Measurements from ENCODE around the gene ZIC4. TPM values are rescaled to one million over a fixed set of nuclear protein-coding genes. Genes with fewer than 3 reads are reported as not detected.

Gene ZIC4
- total RNA-seq, 2 donors from 2014 or later, result not detected

- intact Hi-C loops (cut with DNase I), result no loop called here
- Histone ChIP-seq H3K27me3 (replicated peaks; ENCODE audit: insufficient read depth) (peaks cover 53% of the 10 kb centered on the region), H3K4me1 (replicated peaks) (no peaks in the 10 kb centered on the region), H3K36me3 (no peaks in the 10 kb centered on the region), H3K4me3 (no peak overlapping the region), H3K9me3 (no peaks in the 10 kb centered on the region), H3K27ac (no peak overlapping the region)
- TF ChIP-seq POLR2A (IDR thresholded peaks at IDR 0.05) (no peak), POLR2AphosphoS5 (IDR thresholded peaks at IDR 0.05) (no peak), CTCF (IDR thresholded peaks at IDR 0.05) (no peak)
- DNase-seq (ENCODE audit: low spot score), result no peak
- WGBS, result 22% methylated on average over 4 of the region's 4 CpGs
Measured at GRCh38 chr3:147418371-147418781, 12.0 kb upstream of the ZIC4 start.

GRCh38 chr3:147417551-147418295 is 11.4 kb upstream of the ZIC4 start:
- intact Hi-C loops (cut with DNase I), result no loop called here
- 34% methylated on average over 7 of the region's 7 CpGs for WGBS
- Histone ChIP-seq H3K9me3 (no peaks in the 10 kb centered on the region), H3K27me3 (replicated peaks; ENCODE audit: insufficient read depth) (peaks cover 54% of the 10 kb centered on the region), H3K27ac (no peak overlapping the region), H3K4me3 (no peak overlapping the region), H3K4me1 (replicated peaks) (no peaks in the 10 kb centered on the region), H3K36me3 (no peaks in the 10 kb centered on the region)
- no peak for TF ChIP-seq POLR2A (IDR thresholded peaks at IDR 0.05)
- DNase-seq (ENCODE audit: low spot score), result no peak

GRCh38 chr3:147416931-147417330 is 10.6 kb upstream of the ZIC4 start:
- no peaks in the 10 kb centered on the region for H3K36me3 ChIP-seq
- intact Hi-C loops (cut with DNase I), result no loop called here
- TF ChIP-seq POLR2AphosphoS5 (IDR thresholded peaks at IDR 0.05) (no peak), CTCF (IDR thresholded peaks at IDR 0.05) (no peak), POLR2A (IDR thresholded peaks at IDR 0.05) (no peak)
- no peaks in the 10 kb centered on the region for H3K4me1 ChIP-seq (replicated peaks)
- H3K9me3 ChIP-seq, result no peaks in the 10 kb centered on the region
- 3% methylated on average over 1 of the region's 1 CpG for WGBS
- H3K4me3 ChIP-seq, result no peak overlapping the region
- peaks cover 58% of the 10 kb centered on the region for H3K27me3 ChIP-seq (replicated peaks; ENCODE audit: insufficient read depth)
- H3K27ac ChIP-seq, result no peak overlapping the region
- no peak for DNase-seq (ENCODE audit: low spot score)

- DNase-seq (ENCODE audit: low spot score), result no peak
- Histone ChIP-seq H3K9me3 (no peaks in the 10 kb centered on the region), H3K27me3 (replicated peaks; ENCODE audit: insufficient read depth) (peaks cover 57% of the 10 kb centered on the region), H3K36me3 (no peaks in the 10 kb centered on the region), H3K27ac (no peak overlapping the region), H3K4me1 (replicated peaks) (no peaks in the 10 kb centered on the region), H3K4me3 (no peak overlapping the region)
- WGBS, result 5% methylated on average over 2 of the region's 2 CpGs
- TF ChIP-seq POLR2A (IDR thresholded peaks at IDR 0.05) (no peak), POLR2AphosphoS5 (IDR thresholded peaks at IDR 0.05) (no peak), CTCF (IDR thresholded peaks at IDR 0.05) (no peak)
- intact Hi-C loops (cut with DNase I), result no loop called here
Measured at GRCh38 chr3:147415874-147416273, 9.5 kb upstream of the ZIC4 start.

GRCh38 chr3:147415286-147415685 is 8.9 kb upstream of the ZIC4 start:
- 9% methylated on average over 6 of the region's 6 CpGs for WGBS
- H3K9me3 ChIP-seq, result no peaks in the 10 kb centered on the region
- no peaks in the 10 kb centered on the region for H3K4me1 ChIP-seq (replicated peaks)
- no peak for DNase-seq (ENCODE audit: low spot score)
- peaks cover 57% of the 10 kb centered on the region for H3K27me3 ChIP-seq (replicated peaks; ENCODE audit: insufficient read depth)
- no peaks in the 10 kb centered on the region for H3K36me3 ChIP-seq
- intact Hi-C loops (cut with DNase I), result no loop called here
- TF ChIP-seq POLR2A (IDR thresholded peaks at IDR 0.05) (no peak), CTCF (IDR thresholded peaks at IDR 0.05) (no peak), POLR2AphosphoS5 (IDR thresholded peaks at IDR 0.05) (no peak)
- H3K4me3 ChIP-seq, result no peak overlapping the region
- H3K27ac ChIP-seq, result no peak overlapping the region

Data from prostate gland (tissue), 2 donors.